MM.1S (cell line): ENCODE measurements around the gene DAND5.

Source experiments
- CTCF ChIP-seq: fragments of 300-600 bp; sonication (generic); IDR thresholded peaks from 2 replicates; pipeline ENCODE4 v1.5.1; 2016; ENCODE audit warnings: antibody characterized with exemption, low read length, mixed read lengths
- EZH2 ChIP-seq: fragments of 300-600 bp; sonication (generic); optimal IDR thresholded peaks from 2 replicates; pipeline ENCODE3; 2017; ENCODE audit warnings: low read depth, mild to moderate bottlenecking, antibody characterized with exemption, low read length, mixed read lengths
- EZH2phosphoT487 ChIP-seq: fragments of 300-600 bp; sonication (generic); IDR thresholded peaks from 2 replicates; pipeline ENCODE4 v1.6.1; 2018; ENCODE audit warnings: antibody characterized with exemption, low read length

GRCh38 chr19:12945479-12946091 lies 23.8 kb upstream of the DAND5 start, which contains the start of gene RAD23A:
- TF ChIP-seq CTCF (no peak), EZH2 (no peak), EZH2phosphoT487 (no peak)
